ENCODE measurements around the gene SPINT4. TPM values are rescaled to one million over a fixed set of nuclear protein-coding genes. Genes with fewer than 3 reads are reported as not detected.
"Not testable (repeated sequence)": the region's sequence is repeated elsewhere in the genome, so short reads cannot be mapped to it uniquely, and the experiment has no call there.

The SPINT4 gene
- total RNA-seq, 1 experiment from 2014 or later = not detected

GRCh38 chr20:45685896-45686295 lies 36.3 kb upstream of the SPINT4 start:
- ATAC-seq = peak; percentile 65

GRCh38 chr20:45693346-45693745 lies 28.8 kb upstream of the SPINT4 start:
- H3K4me3 ChIP-seq (ENCODE audit: low read length); CTCF ChIA-PET; H3K4me2 ChIP-seq (ENCODE audit: low read length); H4K20me1 ChIP-seq (ENCODE audit: low read length); DNase-seq; H3K27ac ChIP-seq (ENCODE audit: low read length); H3K9ac ChIP-seq (ENCODE audit: low read length); H3K9me3 ChIP-seq (ENCODE audit: low read length); H3K27me3 ChIP-seq (ENCODE audit: low read length); POLR2A ChIA-PET (ENCODE audit: unreplicated experiment); H3K79me2 ChIP-seq (ENCODE audit: low read length); H3K9me2 ChIP-seq (replicated peaks; ENCODE audit: low read length); ATAC-seq; intact Hi-C loops (cut with micrococcal nuclease); H3K36me3 ChIP-seq (ENCODE audit: low read depth, low read length); H3F3A ChIP-seq (ENCODE audit: low read length, unreplicated experiment); BruUV-seq (replicated peaks); H2AFZ ChIP-seq (ENCODE audit: low read length): not testable (repeated sequence)
- peaks cover 22% of the 10 kb centered on the region for H3K4me1 ChIP-seq (ENCODE audit: insufficient read depth, low read length)

More at GRCh38 chr20:45685896-45686295, 36.3 kb upstream of the SPINT4 start:
- Histone ChIP-seq H3K9me2 (replicated peaks; ENCODE audit: low read length) (no peaks in the 10 kb centered on the region), H3K36me3 (ENCODE audit: low read depth, low read length) (no peaks in the 10 kb centered on the region), H3K27ac (ENCODE audit: low read length) (no peak overlapping the region), H4K20me1 (ENCODE audit: low read length) (no peaks in the 10 kb centered on the region), H3K9ac (ENCODE audit: low read length) (no peak overlapping the region), H3K27me3 (ENCODE audit: low read length) (0 out of 2 replicates have a peak, but pooled peaks cover 4% of the 10 kb centered on the region), H3K4me2 (ENCODE audit: low read length) (no peak overlapping the region), H3K4me1 (ENCODE audit: insufficient read depth, low read length) (no peaks in the 10 kb centered on the region), H3K9me3 (ENCODE audit: low read length) (no peaks in the 10 kb centered on the region), H3K79me2 (ENCODE audit: low read length) (no peaks in the 10 kb centered on the region), H2AFZ (ENCODE audit: low read length) (no peak overlapping the region), H3F3A (ENCODE audit: low read length, unreplicated experiment) (no peaks in the 10 kb centered on the region), H3K4me3 (ENCODE audit: low read length) (no peak overlapping the region)
- POLR2A ChIA-PET (ENCODE audit: unreplicated experiment) = interaction anchor here (0.6 kb wide), 1 partner anchor 800 kb away, joined by 7 read pairs; no protein-coding TSS in a partner anchor
- TF ChIP-seq EZH2 (IDR thresholded peaks at IDR 0.05; ENCODE audit: low read length, unreplicated experiment) (no peak), EZH2phosphoT487 (IDR thresholded peaks at IDR 0.05; ENCODE audit: borderline replicate concordance, low read length) (no peak), CTCF (conservative IDR thresholded peaks at IDR 0.05; ENCODE audit: low read depth, low read length) (peak; percentile 35)
- BruUV-seq (replicated peaks) = no TSS peak
- CTCF ChIA-PET = no interaction called here
- intact Hi-C loops (cut with micrococcal nuclease) = no loop called here
- DNase-seq = peak; percentile 28

- Histone ChIP-seq H4K20me1 (ENCODE audit: low read length) (no peaks in the 10 kb centered on the region), H3K27ac (ENCODE audit: low read length) (no peak overlapping the region), H3K36me3 (ENCODE audit: low read depth, low read length) (no peaks in the 10 kb centered on the region), H3K9me3 (ENCODE audit: low read length) (no peaks in the 10 kb centered on the region), H3K9me2 (replicated peaks; ENCODE audit: low read length) (no peaks in the 10 kb centered on the region), H3K4me3 (ENCODE audit: low read length) (no peak overlapping the region), H3K9ac (ENCODE audit: low read length) (no peak overlapping the region), H3F3A (ENCODE audit: low read length, unreplicated experiment) (no peaks in the 10 kb centered on the region), H3K79me2 (ENCODE audit: low read length) (no peaks in the 10 kb centered on the region), H2AFZ (ENCODE audit: low read length) (no peak overlapping the region), H3K27me3 (ENCODE audit: low read length) (no peaks in the 10 kb centered on the region), H3K4me1 (ENCODE audit: insufficient read depth, low read length) (peaks cover 22% of the 10 kb centered on the region), H3K4me2 (ENCODE audit: low read length) (peak overlapping the region; percentile 2)
- DNase-seq = peak; percentile 58
- intact Hi-C loops (cut with micrococcal nuclease) = no loop called here
- no TSS peak for BruUV-seq (replicated peaks)
- no peak for TF ChIP-seq EZH2phosphoT487 (IDR thresholded peaks at IDR 0.05; ENCODE audit: borderline replicate concordance, low read length)
- TF ChIP-seq CTCF (conservative IDR thresholded peaks at IDR 0.05; ENCODE audit: low read depth, low read length) = no peak
- TF ChIP-seq EZH2 (IDR thresholded peaks at IDR 0.05; ENCODE audit: low read length, unreplicated experiment) = no peak
- ChIA-PET CTCF (no interaction called here), POLR2A (ENCODE audit: unreplicated experiment) (no interaction called here)
- ATAC-seq = peak; percentile 45
Observed at GRCh38 chr20:45695496-45695895, 26.7 kb upstream of the SPINT4 start.

Measured in PC-3 (cell line).